Heart right ventricle (tissue), 16 donors: Measurements from ENCODE around the gene APC2. TPM values are rescaled to one million over a fixed set of nuclear protein-coding genes. Genes with fewer than 3 reads are reported as not detected.

Experiments used
- ATAC-seq, 8 donors: fragments of 200-7000 bp; cut with Tn5 transposase; one replicate each; pipeline ENCODE4 v1.9.1; 2020; ENCODE audit warnings: mild to moderate bottlenecking in 8 of 8, moderate library complexity in 8 of 8, moderate number of reproducible peaks in 1 of 8
- DNase-seq, 2 donors: peaks; one replicate each; pipeline ENCODE4 v3.0.0-alpha.2; 2020
- H3K27ac ChIP-seq, 10 donors: fragments of 200-600 bp; sonication (generic) in 2 of 10; one replicate each; pipeline versions ENCODE4 v1.5.0 to v1.8.0; 2020 to 2022; ENCODE audit warnings: mild to moderate bottlenecking in 3 of 10
- H3K27me3 ChIP-seq, 7 donors: fragments of 200-600 bp; one replicate each; pipeline ENCODE4 v1.8.0; 2021 to 2022; ENCODE audit warnings: mild to moderate bottlenecking in 2 of 7
- H3K36me3 ChIP-seq, 9 donors: fragments of 200-600 bp; sonication (generic) in 1 of 9; one replicate each; pipeline versions ENCODE4 v1.5.0 to v1.8.0; 2020 to 2022; ENCODE audit warnings: mild to moderate bottlenecking in 2 of 9
- H3K4me1 ChIP-seq, 9 donors: fragments of 200-600 bp; sonication (generic) in 1 of 9; one replicate each; pipeline versions ENCODE4 v1.5.0 to v1.8.0; 2020 to 2022; ENCODE audit warnings: mild to moderate bottlenecking in 4 of 9
- H3K4me3 ChIP-seq, 10 donors: fragments of 200-600 bp; sonication (generic) in 2 of 10; one replicate each; pipeline versions ENCODE4 v1.5.0 to v1.8.0; 2020 to 2022; ENCODE audit warnings: mild to moderate bottlenecking in 7 of 10, moderate library complexity in 2 of 10
- H3K9me3 ChIP-seq, 11 donors: fragments of 200-600 bp in 10 of 11; sonication (generic) in 2 of 11; one replicate each; pipeline versions ENCODE4 v1.5.0 to v1.8.0; 2013 to 2022; ENCODE audit warnings: mild to moderate bottlenecking in 2 of 11, control low read depth in 1 of 11, moderate library complexity in 1 of 11
- CTCF ChIP-seq, 9 donors: fragments of 200-600 bp; sonication (generic) in 2 of 9; IDR thresholded peaks; one replicate each; pipeline versions ENCODE4 v1.5.0 to v1.8.0; 2021 to 2022; ENCODE audit warnings: antibody characterized with exemption in 9 of 9, mild to moderate bottlenecking in 5 of 9, moderate library complexity in 1 of 9
- WGBS, 2 donors: extraction: QIAGEN DNeasy Blood & Tissue Kit; methylation state at CpG; one replicate each; pipeline ENCODE4 v1.1.7; 2013; ENCODE audit warnings: inconsistent platforms in 1 of 2; 5-methylcytosine and 5-hydroxymethylcytosine counted together
- intact Hi-C, 10 donors: fragments of 100-400 bp; cut with DNase I; formaldehyde crosslinking; loops; one replicate each; pipeline versions ENCODE4 v1.11.1 to v1.14.2; 2022
- polyA plus RNA-seq, 2 donors: library from polyadenylated mRNA; stranded (reverse); fragments of 200-250 nt; gene quantifications; one replicate each; pipeline ENCODE4 v1.2.3, GENCODE V29; 2013
- total RNA-seq, 10 donors: library from RNA; stranded (reverse); fragmentation: NEBNext Ultra II Directional in 3 of 10; extraction: Animal tissue kit (Norgen Biotek cat#: 25700) in 3 of 10; gene quantifications; one replicate each; pipeline versions ENCODE4 v1.2.1 to v1.2.4, GENCODE V29; 2021 to 2023
- donor health status: Arrhythmogenic right ventricular cardiomyopathy.
- donor health status: ischemic (EF 13 %, LVEDD 7.1; RV severe dilation, severe dysfunction).
- donor health status: healthy with polysubstance abuse.
- donor health status: DM: no; HTN: yes; CAD: no.
- donor health status: DM: no; HTN: no; CAD: no.
- donor health status: ischemic (EF 25% LVEDD 6.9; RV normal size, moderate dysfunction).
- donor health status: ischemic (EF 25% LVEDD 5.7; RV mildly dilated, moderate dysfunction).
- donor health status: healthy.
- donor health status: DM: yes; HTN: yes; CAD: no.
- donor health status: Ischemic cardiomyopathy.
- donor health status: ischemic (EF 35%, LVEDD 5.7; RV mildly dilated, moderate dysfunction).
- donor health status: nonischemic (EF 11% LVEDD 7.7; RV severe dilation, severe dysfunction).
- donor health status: DM: yes; HTN: yes; CAD: no.
- donor health status: PGD.
- donor health status: ischemic (EF 29% LVEDD 5.4; RV normal size, mild dysfunction).
- donor health status: nonischemic (EF 23%, LVEDD 6.1; RV moderate dilation, normal function).

Gene APC2
- total and polyA plus RNA-seq, 12 donors = 0.02 to 0.23 (median 0.09) TPM; not detected in 1

DNA sequence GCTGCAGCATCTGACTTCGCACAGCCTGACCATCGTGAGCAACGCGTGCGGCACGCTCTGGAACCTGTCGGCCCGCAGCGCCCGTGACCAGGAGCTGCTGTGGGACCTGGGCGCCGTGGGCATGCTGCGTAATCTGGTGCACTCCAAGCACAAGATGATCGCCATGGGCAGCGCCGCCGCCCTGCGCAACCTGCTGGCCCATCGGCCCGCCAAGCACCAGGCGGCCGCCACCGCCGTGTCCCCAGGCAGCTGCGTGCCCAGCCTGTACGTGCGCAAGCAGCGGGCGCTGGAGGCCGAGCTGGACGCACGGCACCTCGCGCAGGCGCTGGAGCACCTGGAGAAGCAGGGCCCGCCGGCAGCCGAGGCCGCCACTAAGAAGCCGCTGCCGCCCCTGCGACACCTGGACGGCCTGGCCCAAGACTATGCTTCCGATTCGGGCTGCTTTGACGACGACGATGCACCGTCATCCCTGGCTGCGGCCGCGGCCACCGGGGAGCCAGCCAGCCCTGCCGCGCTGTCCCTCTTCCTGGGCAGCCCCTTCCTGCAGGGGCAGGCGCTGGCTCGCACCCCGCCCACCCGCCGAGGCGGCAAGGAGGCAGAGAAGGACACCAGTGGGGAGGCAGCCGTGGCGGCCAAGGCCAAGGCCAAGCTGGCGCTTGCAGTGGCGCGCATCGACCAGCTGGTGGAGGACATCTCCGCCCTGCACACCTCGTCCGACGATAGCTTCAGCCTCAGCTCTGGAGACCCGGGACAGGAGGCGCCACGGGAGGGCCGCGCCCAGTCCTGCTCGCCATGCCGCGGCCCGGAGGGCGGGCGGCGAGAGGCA lies 15.5 kb downstream of the APC2 start:
- Histone ChIP-seq H3K27me3 (peaks cover 30 to 63% (median 46%) of the 10 kb centered on the region in 7 donors), H3K4me1 (peaks cover 27 to 49% (median 45%) of the 10 kb centered on the region in 9 donors), H3K9me3 (no peaks in the 10 kb centered on the region), H3K27ac (no peak overlapping the region), H3K36me3 (peaks cover 0 to 10% (median 0%) of the 10 kb centered on the region in 9 donors), H3K4me3 (peak overlapping the region in 3 of 10 donors; percentile 11 to 35 (median 17))
- DNase-seq (peak in 1 of 2 donors; percentile 56), ATAC-seq (peak; percentile 12 to 66 (median 42))
- TF ChIP-seq CTCF (IDR thresholded peaks at IDR 0.05) = peak; percentile 17 to 62 (median 57)
- intact Hi-C loops = loop anchor here in 2 of 10 donors (10.0 kb wide), 1 partner anchor 49 kb away; the partner anchor contains the start of gene ADAMTSL5 (in 2 of the 2)
- WGBS, 2 donors = 39 to 45% methylated on average over 80 to 83 of the region's 83 CpGs

- intact Hi-C loops = loop anchor here in 2 of 10 donors (10.0 kb wide), 1 partner anchor 49 kb away; the partner anchor contains the start of gene ADAMTSL5 (in 2 of the 2)
- no peak overlapping the region for H3K27ac ChIP-seq
- peaks cover 33 to 56% (median 51%) of the 10 kb centered on the region in 9 donors for H3K4me1 ChIP-seq
- H3K4me3 ChIP-seq = peak overlapping the region in 2 of 10 donors; percentile 11 to 35
- H3K27me3 ChIP-seq = peaks cover 34 to 69% (median 52%) of the 10 kb centered on the region in 7 donors
- TF ChIP-seq CTCF (IDR thresholded peaks at IDR 0.05) = peak in 1 of 9 donors; percentile 2
- H3K9me3 ChIP-seq = no peaks in the 10 kb centered on the region
- peaks cover 0 to 3% (median 0%) of the 10 kb centered on the region in 9 donors for H3K36me3 ChIP-seq
- ATAC-seq = no peak
- DNase-seq = peak in 1 of 2 donors; percentile 13
- WGBS, 2 donors = 44 to 54% methylated on average over 36 to 41 of the region's 41 CpGs
These were observed 16.1 kb downstream of the APC2 start for GRCh38 chr19:1466018-1466460.

GRCh38 chr19:1466461-1467214 lies 16.7 kb downstream of the APC2 start:
- WGBS, 2 donors = 29 to 38% methylated on average over 70 of the region's 70 CpGs
- no peak for TF ChIP-seq CTCF (IDR thresholded peaks at IDR 0.05)
- DNase-seq (peak in 1 of 2 donors; percentile 13), ATAC-seq (no peak)
- Histone ChIP-seq H3K4me3 (peak overlapping the region in 3 of 10 donors; percentile 10 to 37 (median 36)), H3K27me3 (peaks cover 36 to 75% (median 58%) of the 10 kb centered on the region in 7 donors), H3K9me3 (no peaks in the 10 kb centered on the region), H3K27ac (no peak overlapping the region), H3K36me3 (no peaks in the 10 kb centered on the region), H3K4me1 (peaks cover 38 to 61% (median 56%) of the 10 kb centered on the region in 9 donors)
- intact Hi-C loops = loop anchor here in 2 of 10 donors (10.0 kb wide), 1 partner anchor 48 kb away; the partner anchor contains the start of gene ADAMTSL5 (in 2 of the 2)

GRCh38 chr19:1467215-1467489 lies 17.2 kb downstream of the APC2 start:
- Histone ChIP-seq H3K36me3 (no peaks in the 10 kb centered on the region), H3K4me1 (peaks cover 38 to 66% (median 60%) of the 10 kb centered on the region in 9 donors), H3K4me3 (peak overlapping the region in 5 of 10 donors; percentile 11 to 37 (median 36)), H3K9me3 (no peaks in the 10 kb centered on the region), H3K27ac (no peak overlapping the region), H3K27me3 (peaks cover 36 to 80% (median 63%) of the 10 kb centered on the region in 7 donors)
- TF ChIP-seq CTCF (IDR thresholded peaks at IDR 0.05) = no peak
- intact Hi-C loops = loop anchor here in 2 of 10 donors (10.0 kb wide), 1 partner anchor 48 kb away; the partner anchor contains the start of gene ADAMTSL5 (in 2 of the 2)
- ATAC-seq = no peak
- WGBS, 2 donors = 7% methylated on average over 30 to 36 of the region's 36 CpGs
- no peak for DNase-seq
